HepG2 (cell line): Measurements from ENCODE around the gene NDUFB6. TPM values are rescaled to one million over a fixed set of nuclear protein-coding genes. Genes with fewer than 3 reads are reported as not detected.
"Not testable (repeated sequence)": the region's sequence is repeated elsewhere in the genome, so short reads cannot be mapped to it uniquely, and the experiment has no call there.

Source experiments
- ATAC-seq: fragments of 200-7000 bp; cut with Tn5 transposase; 3 replicates; pipeline ENCODE4 v1.9.1; 2020; ENCODE audit warnings: mild to moderate bottlenecking, moderate library complexity
- BruUV-seq: library from RNA; stranded (reverse); fragments of 400-500 nt; replicated peaks from 2 replicates; lab custom pipeline; 2021; lab: Mats Ljungman, UMichigan
- CTCF ChIA-PET: fragments of 300-600 bp; formaldehyde crosslinking; extraction: SDS; loops from one replicate; lab custom pipeline; 2021; ENCODE audit warnings: low total read pairs, inconsistent platforms, low intra/inter-chr PET ratio; lab: Yijun Ruan, JAX
- POLR2A ChIA-PET: fragments of 350-600 bp; sonication (Branson Sonifier 250); formaldehyde crosslinking; loops from one replicate; lab custom pipeline; 2020; ENCODE audit warnings: antibody characterized with exemption, inconsistent platforms; lab: Yijun Ruan, JAX
- DNase-seq: peaks from one replicate; pipeline ENCODE4 v3.0.0-alpha.2; 2015; ENCODE audit warnings: low spot score
- FAIRE-seq: peaks from 3 replicates; lab custom pipeline; 2011; peaks lifted over from hg19 to GRCh38; lab: Jason Lieb, UNC
- H2AFZ ChIP-seq: one replicate; pipeline ENCODE4 v1.6.1; 2011; ENCODE audit warnings: low read length, inconsistent platforms
- H3K27ac ChIP-seq: fragments of 300-600 bp; 3 replicates; pipeline ENCODE4 v1.8.0; 2011; ENCODE audit warnings: mixed run types, mild to moderate bottlenecking, mixed read lengths, low read length, inconsistent platforms; ENCODE audit not compliant: insufficient read depth; ENCODE audit errors: extremely low read length
- H3K27me3 ChIP-seq, 2 experiments: fragments of 200-600 bp in 1 of 2; 2 replicates in 1 of 2; 3 replicates in 1 of 2; pipeline versions ENCODE4 v1.6.0 to v1.8.0; 2011; ENCODE audit warnings: low read length in 2 of 2, mild to moderate bottlenecking in 2 of 2, moderate library complexity in 2 of 2, inconsistent platforms in 1 of 2; ENCODE audit not compliant: insufficient read depth in 2 of 2, control insufficient read depth in 1 of 2
- H3K36me3 ChIP-seq, 2 experiments: fragments of 200-600 bp in 1 of 2; replicated peaks in 1 of 2; 2 replicates in 1 of 2; 3 replicates in 1 of 2; pipeline versions ENCODE4 v1.5.1 to v1.8.0; 2011; ENCODE audit warnings: low read length in 2 of 2, inconsistent platforms in 1 of 2; ENCODE audit not compliant: insufficient read depth in 2 of 2, control insufficient read depth in 1 of 2
- H3K4me1 ChIP-seq: 2 replicates; pipeline ENCODE4 v1.5.1; 2012; ENCODE audit warnings: low read length, inconsistent platforms; ENCODE audit not compliant: insufficient read depth
- H3K4me2 ChIP-seq: 2 replicates; pipeline ENCODE4 v1.6.0; 2011; ENCODE audit warnings: low read depth, low read length, inconsistent platforms
- H3K4me3 ChIP-seq, 3 experiments: fragments of 200-600 bp in 1 of 3; sonication (generic), shearing (Covaris generic) in 1 of 3; replicated peaks in 1 of 3; 2 replicates each; pipeline ENCODE4 v1.5.1; 2011 to 2016; ENCODE audit warnings: low read length in 3 of 3, inconsistent platforms in 2 of 3, low read depth in 2 of 3, mild to moderate bottlenecking in 2 of 3, control low read depth in 1 of 3, mixed read lengths in 1 of 3; ENCODE audit not compliant: insufficient read depth in 1 of 3
- H3K79me2 ChIP-seq: one replicate; pipeline ENCODE4 v1.6.1; 2011; ENCODE audit warnings: low read length, inconsistent platforms; ENCODE audit not compliant: insufficient read depth
- H3K9ac ChIP-seq: 2 replicates; pipeline ENCODE4 v1.6.0; 2011; ENCODE audit warnings: mild to moderate bottlenecking, low read depth, low read length, inconsistent platforms; ENCODE audit not compliant: insufficient read depth
- H3K9me3 ChIP-seq: 2 replicates; pipeline ENCODE4 v1.5.1; 2012; ENCODE audit warnings: mild to moderate bottlenecking, low read length
- H4K20me1 ChIP-seq: 2 replicates; pipeline ENCODE4 v1.6.0; 2011; ENCODE audit warnings: inconsistent platforms, mild to moderate bottlenecking, low read length, moderate library complexity; ENCODE audit not compliant: insufficient read depth
- FIP1L1 ChIP-seq: fragments of 200-400 bp; formaldehyde crosslinking; IDR thresholded peaks from 2 replicates; pipeline ENCODE4 v1.6.1; 2018; ENCODE audit warnings: low read depth, mild to moderate bottlenecking, low read length, moderate library complexity, borderline replicate concordance; ENCODE audit not compliant: insufficient read depth
- GATAD1 ChIP-seq: IDR thresholded peaks from 2 replicates; pipeline ENCODE4 v1.6.1; 2016; ENCODE audit warnings: missing genetic modification reagents, missing compliant biosample characterization
- NFIB ChIP-seq: sonication (generic); formaldehyde crosslinking; IDR thresholded peaks from 2 replicates; pipeline ENCODE4 v1.9.0; 2021; ENCODE audit warnings: missing genetic modification reagents, mild to moderate bottlenecking, borderline replicate concordance
- RBM39 ChIP-seq: fragments of 200-400 bp; formaldehyde crosslinking; IDR thresholded peaks from one replicate; pipeline ENCODE4 v1.6.1; 2018; ENCODE audit warnings: antibody characterized with exemption, mild to moderate bottlenecking, low read depth, low read length; ENCODE audit not compliant: poor library complexity, severe bottlenecking
- ZNF136 ChIP-seq: sonication (generic); formaldehyde crosslinking; IDR thresholded peaks from 2 replicates; pipeline ENCODE4 v1.8.1; 2022; ENCODE audit warnings: low read depth, mild to moderate bottlenecking, moderate library complexity, missing genetic modification reagents
- ZNF451 ChIP-seq: sonication (generic); formaldehyde crosslinking; IDR thresholded peaks from 2 replicates; pipeline ENCODE4 v1.5.0; 2020; ENCODE audit warnings: mild to moderate bottlenecking, missing genetic modification reagents
- ZXDC ChIP-seq: sonication (generic); formaldehyde crosslinking; IDR thresholded peaks from 2 replicates; pipeline ENCODE4 v1.5.0; 2020; ENCODE audit warnings: mild to moderate bottlenecking, missing genetic modification reagents
- WGBS: methylation state at CpG from one replicate; pipeline ENCODE4 v1.1.6; 2017; ENCODE audit warnings: low lambda C conversion rate; 5-methylcytosine and 5-hydroxymethylcytosine counted together
- in situ Hi-C: cut with HindIII; loops from 2 replicates; pipeline ENCODE4 v1.10.0; 2017; ENCODE audit warnings: low pct_unique_long_range_greater_than_20kb; ENCODE audit not compliant: extremely low pct_ligation_motif_present
- intact Hi-C: fragments of 100-400 bp; cut with micrococcal nuclease; formaldehyde crosslinking; loops from one replicate; pipeline ENCODE4 v1.10.0; 2022; ENCODE audit not compliant: unreplicated experiment
- polyA plus RNA-seq, 8 experiments: library from polyadenylated mRNA; depleted of rRNA in 3 of 8; stranded (reverse) in 7 of 8; unstranded in 1 of 8; fragments of >200 nt; fragmentation: Illumina TruSeq in 4 of 8; extraction: Trizol in 4 of 8; gene quantifications; 2 replicates each; pipeline versions ENCODE4 v1.2.1 to v1.2.3, GENCODE V29; 2011 to 2016; ENCODE audit warnings: low read depth in 4 of 8, missing spikeins in 1 of 8, mixed read lengths in 1 of 8; ENCODE audit not compliant: insufficient read depth in 1 of 8
- total RNA-seq, 5 experiments: library from RNA; depleted of rRNA; stranded (reverse); fragments of >200 nt; fragmentation: Illumina TruSeq; extraction: Trizol; gene quantifications; 2 replicates each; pipeline ENCODE4 v1.2.3, GENCODE V29; 2016; ENCODE audit warnings: low read depth in 1 of 5
- TF ChIP-seq, protein P1 (sequence below): sonication (generic); formaldehyde crosslinking; IDR thresholded peaks from 2 replicates; pipeline ENCODE4 v1.9.0; 2021; ENCODE audit warnings: missing genetic modification reagents, borderline replicate concordance

NDUFB6 gene
- total and polyA plus RNA-seq, 2 of the 13 experiments (the other 11 are each of a cell fraction or from before 2014, with no cell fraction given) = 31.2 to 81.9 TPM

DNA sequence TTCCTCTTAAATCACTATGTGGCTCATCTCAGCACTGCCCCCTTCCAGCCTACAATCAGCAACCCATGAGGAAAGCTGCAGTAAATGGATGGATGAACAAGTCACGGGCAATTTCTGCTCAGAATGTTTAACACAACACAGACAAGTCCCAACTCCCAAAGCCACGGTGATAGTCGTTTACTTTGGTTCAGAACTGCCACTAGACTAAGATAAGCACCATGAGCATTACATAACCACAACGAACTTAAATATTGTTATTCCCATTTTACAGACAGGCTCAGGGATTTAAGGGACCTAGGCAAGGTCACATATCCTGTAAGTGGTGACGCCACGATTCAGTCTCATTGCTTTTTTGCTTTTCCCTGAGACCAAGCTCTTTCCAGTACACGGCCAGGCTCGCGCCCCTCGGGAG is 22.8 kb downstream of the NDUFB6 start (continued):
- TF ChIP-seq ZNF136 (CRISPR knock-in tag) (no peak), GATAD1 (CRISPR knock-in tag) (no peak), RBM39 (no peak)

DNA sequence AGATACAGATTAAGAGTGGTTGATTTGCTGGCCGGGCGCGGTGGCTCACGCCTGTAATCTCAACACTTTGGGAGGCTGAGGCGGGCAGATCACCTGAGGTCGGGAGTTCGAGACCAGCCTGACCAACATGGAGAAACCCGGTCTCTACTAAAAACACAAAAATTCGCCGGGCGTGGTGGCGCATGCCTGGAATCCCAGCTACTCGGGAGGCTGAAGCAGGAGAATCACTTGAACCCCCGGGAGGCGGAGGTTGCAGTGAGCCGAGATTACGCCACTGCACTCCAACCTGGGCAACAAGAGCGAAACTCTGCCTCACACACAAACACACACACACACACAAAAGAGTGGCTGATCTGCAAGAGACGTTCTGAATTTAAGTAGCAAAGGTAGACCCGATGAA is 24.7 kb downstream of the NDUFB6 start:
- H3K9me3 ChIP-seq, BruUV-seq, POLR2A ChIA-PET, H3K4me3 ChIP-seq, H3K4me2 ChIP-seq, FAIRE-seq, DNase-seq, H3K27ac ChIP-seq, in situ Hi-C loops, H2AFZ ChIP-seq, H3K27me3 ChIP-seq, CTCF ChIA-PET, intact Hi-C loops, ATAC-seq, H3K9ac ChIP-seq: not testable (repeated sequence)
- Histone ChIP-seq H3K79me2 (peaks cover 84% of the 10 kb centered on the region), H3K4me1 (peaks cover 22% of the 10 kb centered on the region), H4K20me1 (peaks cover 33% of the 10 kb centered on the region), H3K36me3 (peaks cover 0 to 12% of the 10 kb centered on the region in 2 experiments; a peak in 4 of 5 replicates)
- WGBS = 95% methylated on average over 20 of the region's 20 CpGs

DNA sequence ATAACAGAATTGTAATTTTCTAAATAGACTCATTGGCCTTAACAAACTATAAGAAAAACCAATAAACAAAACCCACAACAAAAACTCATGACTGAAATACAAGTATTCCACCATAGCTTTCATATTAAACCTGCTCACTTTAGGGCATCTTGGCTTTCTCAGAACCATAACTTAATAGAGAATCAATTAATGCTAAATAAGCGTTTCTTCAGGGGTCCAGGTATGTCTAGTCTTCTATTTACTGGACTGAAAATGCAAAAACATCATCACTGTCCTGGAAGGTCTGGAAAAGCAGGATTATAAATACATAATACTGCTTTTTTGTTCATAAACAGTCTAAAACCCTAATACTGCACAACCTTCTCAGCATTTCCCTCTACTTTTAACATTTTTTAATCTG is 27.1 kb downstream of the NDUFB6 start:
- no peak for ATAC-seq
- POLR2A ChIA-PET = no interaction called here
- no peak overlapping the region for H3K4me2 ChIP-seq
- FAIRE-seq = no peak
- CTCF ChIA-PET = no interaction called here
- no peak overlapping the region for H3K27ac ChIP-seq
- intact Hi-C loops (no loop called here), in situ Hi-C loops (no loop called here)
- H3K36me3 ChIP-seq = peaks cover 3 to 33% of the 10 kb centered on the region in 2 experiments
- BruUV-seq = no TSS peak
- no peak overlapping the region for H3K4me3 ChIP-seq
- H3K27me3 ChIP-seq = no peaks in the 10 kb centered on the region
- no peak overlapping the region for H3K9ac ChIP-seq
- peaks cover 33% of the 10 kb centered on the region for H4K20me1 ChIP-seq
- 100% methylated on average over 1 of the region's 1 CpG for WGBS
- peaks cover 19% of the 10 kb centered on the region for H3K4me1 ChIP-seq
- H2AFZ ChIP-seq = no peak overlapping the region
- no peaks in the 10 kb centered on the region for H3K9me3 ChIP-seq
- H3K79me2 ChIP-seq = peaks cover 82% of the 10 kb centered on the region
- DNase-seq = no peak
- TF ChIP-seq FIP1L1 (no peak), NFIB (CRISPR knock-in tag) (no peak), ZNF451 (CRISPR knock-in tag) (no peak), ZXDC (no peak)
- TF ChIP-seq, protein P1, sequence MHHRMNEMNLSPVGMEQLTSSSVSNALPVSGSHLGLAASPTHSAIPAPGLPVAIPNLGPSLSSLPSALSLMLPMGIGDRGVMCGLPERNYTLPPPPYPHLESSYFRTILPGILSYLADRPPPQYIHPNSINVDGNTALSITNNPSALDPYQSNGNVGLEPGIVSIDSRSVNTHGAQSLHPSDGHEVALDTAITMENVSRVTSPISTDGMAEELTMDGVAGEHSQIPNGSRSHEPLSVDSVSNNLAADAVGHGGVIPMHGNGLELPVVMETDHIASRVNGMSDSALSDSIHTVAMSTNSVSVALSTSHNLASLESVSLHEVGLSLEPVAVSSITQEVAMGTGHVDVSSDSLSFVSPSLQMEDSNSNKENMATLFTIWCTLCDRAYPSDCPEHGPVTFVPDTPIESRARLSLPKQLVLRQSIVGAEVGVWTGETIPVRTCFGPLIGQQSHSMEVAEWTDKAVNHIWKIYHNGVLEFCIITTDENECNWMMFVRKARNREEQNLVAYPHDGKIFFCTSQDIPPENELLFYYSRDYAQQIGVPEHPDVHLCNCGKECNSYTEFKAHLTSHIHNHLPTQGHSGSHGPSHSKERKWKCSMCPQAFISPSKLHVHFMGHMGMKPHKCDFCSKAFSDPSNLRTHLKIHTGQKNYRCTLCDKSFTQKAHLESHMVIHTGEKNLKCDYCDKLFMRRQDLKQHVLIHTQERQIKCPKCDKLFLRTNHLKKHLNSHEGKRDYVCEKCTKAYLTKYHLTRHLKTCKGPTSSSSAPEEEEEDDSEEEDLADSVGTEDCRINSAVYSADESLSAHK (CRISPR knock-in tag) = no peak
